Measurements from ENCODE around the gene ASPSCR1. TPM values are rescaled to one million over a fixed set of nuclear protein-coding genes. Genes with fewer than 3 reads are reported as not detected.

Gene ASPSCR1
- total and polyA plus RNA-seq, 12 donors: 10.2 to 177 (median 27.6) TPM

- WGBS, 4 donors: 86 to 95% (median 89%) methylated on average over 4 to 24 of the region's 24 CpGs
- Histone ChIP-seq H3K27ac (no peak overlapping the region), H3K4me3 (no peak overlapping the region), H3K36me3 (replicated peaks in 1 of 2) (no peaks in the 10 kb centered on the region), H3K4me1 (replicated peaks in 1 of 2) (peaks cover 7 to 9% of the 10 kb centered on the region in 2 donors), H3K9me3 (replicated peaks in 1 of 3) (no peaks in the 10 kb centered on the region), H3K27me3 (no peaks in the 10 kb centered on the region)
- no peak for TF ChIP-seq POLR2A (IDR thresholded peaks at IDR 0.05)
- no peak for TF ChIP-seq CTCF (IDR thresholded peaks at IDR 0.05)
- intact Hi-C loops (cut with DNase I): no loop called here
- DNase-seq: no peak
Measured at GRCh38 chr17:82016875-82017459, 39.5 kb downstream of the ASPSCR1 start.

- no peak for DNase-seq
- H3K27me3 ChIP-seq: no peaks in the 10 kb centered on the region
- no peak overlapping the region for H3K4me3 ChIP-seq
- no peak for TF ChIP-seq CTCF (IDR thresholded peaks at IDR 0.05)
- TF ChIP-seq POLR2A (IDR thresholded peaks at IDR 0.05): no peak
- no peaks in the 10 kb centered on the region for H3K36me3 ChIP-seq (replicated peaks in 1 of 2)
- H3K4me1 ChIP-seq (replicated peaks in 1 of 2): peaks cover 12 to 15% of the 10 kb centered on the region in 2 donors
- no peak overlapping the region for H3K27ac ChIP-seq
- WGBS, 4 donors: 81 to 90% (median 87%) methylated on average over 8 to 13 of the region's 13 CpGs
- intact Hi-C loops (cut with DNase I): no loop called here
- H3K9me3 ChIP-seq (replicated peaks in 1 of 3): no peaks in the 10 kb centered on the region
Measured at GRCh38 chr17:82017612-82018151, 40.3 kb downstream of the ASPSCR1 start.

- H3K4me3 ChIP-seq: no peak overlapping the region
- intact Hi-C loops (cut with DNase I): no loop called here
- WGBS, 4 donors: 39 to 55% (median 50%) methylated on average over 12 to 19 of the region's 19 CpGs
- H3K9me3 ChIP-seq (replicated peaks in 1 of 3): no peaks in the 10 kb centered on the region
- no peak overlapping the region for H3K27ac ChIP-seq
- no peak for DNase-seq
- no peak for TF ChIP-seq POLR2A (IDR thresholded peaks at IDR 0.05)
- no peak for TF ChIP-seq CTCF (IDR thresholded peaks at IDR 0.05)
- H3K4me1 ChIP-seq (replicated peaks in 1 of 2): peaks cover 12 to 15% of the 10 kb centered on the region in 2 donors
- no peaks in the 10 kb centered on the region for H3K36me3 ChIP-seq (replicated peaks in 1 of 2)
- H3K27me3 ChIP-seq: no peaks in the 10 kb centered on the region
Measured at GRCh38 chr17:82018152-82018988, 40.9 kb downstream of the ASPSCR1 start.

GRCh38 chr17:82018989-82019689 lies 41.7 kb downstream of the ASPSCR1 start:
- H3K27me3 ChIP-seq: no peaks in the 10 kb centered on the region
- intact Hi-C loops (cut with DNase I): no loop called here
- WGBS, 4 donors: 84 to 86% (median 85%) methylated on average over 22 to 33 of the region's 33 CpGs
- no peak overlapping the region for H3K27ac ChIP-seq
- peaks cover 20 to 22% of the 10 kb centered on the region in 2 donors for H3K4me1 ChIP-seq (replicated peaks in 1 of 2)
- no peak for DNase-seq
- H3K36me3 ChIP-seq (replicated peaks in 1 of 2): no peaks in the 10 kb centered on the region
- no peak for TF ChIP-seq CTCF (IDR thresholded peaks at IDR 0.05)
- H3K9me3 ChIP-seq (replicated peaks in 1 of 3): no peaks in the 10 kb centered on the region
- no peak overlapping the region for H3K4me3 ChIP-seq
